Panc1 (cell line): ENCODE results near the gene CNTN1.
"Not testable (repeated sequence)": the region's sequence is repeated elsewhere in the genome, so short reads cannot be mapped to it uniquely, and the experiment has no call there.

Source experiments
- POLR2AphosphoS5 ChIP-seq: IDR thresholded peaks from 2 replicates; pipeline ENCODE4 v1.6.1; 2012; ENCODE audit warnings: mild to moderate bottlenecking, low read depth, low read length, moderate library complexity
- TCF7L2 ChIP-seq: IDR thresholded peaks from 2 replicates; pipeline ENCODE4 v1.6.1; 2011; ENCODE audit warnings: mild to moderate bottlenecking, low read depth, low read length, inconsistent platforms
- TF ChIP-seq, protein P1 (sequence below): fragments of 450-650 bp; IDR thresholded peaks from 2 replicates; pipeline ENCODE4 v1.5.1; 2017; ENCODE audit warnings: mild to moderate bottlenecking
- TF ChIP-seq, protein P2 (sequence below), 2 experiments: IDR thresholded peaks; 2 replicates each; pipeline ENCODE4 v1.6.1; 2011 to 2012; ENCODE audit warnings: low read depth in 2 of 2, control low read depth in 1 of 2, low read length in 1 of 2, mild to moderate bottlenecking in 1 of 2, moderate library complexity in 1 of 2; ENCODE audit not compliant: insufficient read depth in 1 of 2

DNA sequence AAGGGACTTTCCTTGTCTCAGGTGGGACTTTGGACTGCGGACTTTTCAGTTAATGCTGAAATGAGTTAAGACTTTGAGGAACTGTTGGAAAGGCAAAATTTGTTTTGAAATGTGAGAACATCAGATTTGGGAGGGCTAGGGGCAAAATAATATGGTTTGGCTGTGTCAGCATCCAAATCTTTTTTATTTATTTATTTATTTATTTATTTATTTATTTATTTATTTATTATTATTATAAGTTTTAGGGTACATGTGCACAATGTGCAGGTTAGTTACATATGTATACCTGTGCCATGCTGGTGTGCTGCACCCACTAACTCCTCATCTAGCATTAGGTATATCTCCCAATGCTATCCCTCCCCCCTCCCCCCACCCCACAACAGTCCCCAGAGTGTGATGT is 389.0 kb downstream of the CNTN1 start:
- TF ChIP-seq, protein P1, sequence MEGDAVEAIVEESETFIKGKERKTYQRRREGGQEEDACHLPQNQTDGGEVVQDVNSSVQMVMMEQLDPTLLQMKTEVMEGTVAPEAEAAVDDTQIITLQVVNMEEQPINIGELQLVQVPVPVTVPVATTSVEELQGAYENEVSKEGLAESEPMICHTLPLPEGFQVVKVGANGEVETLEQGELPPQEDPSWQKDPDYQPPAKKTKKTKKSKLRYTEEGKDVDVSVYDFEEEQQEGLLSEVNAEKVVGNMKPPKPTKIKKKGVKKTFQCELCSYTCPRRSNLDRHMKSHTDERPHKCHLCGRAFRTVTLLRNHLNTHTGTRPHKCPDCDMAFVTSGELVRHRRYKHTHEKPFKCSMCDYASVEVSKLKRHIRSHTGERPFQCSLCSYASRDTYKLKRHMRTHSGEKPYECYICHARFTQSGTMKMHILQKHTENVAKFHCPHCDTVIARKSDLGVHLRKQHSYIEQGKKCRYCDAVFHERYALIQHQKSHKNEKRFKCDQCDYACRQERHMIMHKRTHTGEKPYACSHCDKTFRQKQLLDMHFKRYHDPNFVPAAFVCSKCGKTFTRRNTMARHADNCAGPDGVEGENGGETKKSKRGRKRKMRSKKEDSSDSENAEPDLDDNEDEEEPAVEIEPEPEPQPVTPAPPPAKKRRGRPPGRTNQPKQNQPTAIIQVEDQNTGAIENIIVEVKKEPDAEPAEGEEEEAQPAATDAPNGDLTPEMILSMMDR, result not testable (repeated sequence)
- TF ChIP-seq POLR2AphosphoS5, TCF7L2: not testable (repeated sequence)
- TF ChIP-seq, protein P2, sequence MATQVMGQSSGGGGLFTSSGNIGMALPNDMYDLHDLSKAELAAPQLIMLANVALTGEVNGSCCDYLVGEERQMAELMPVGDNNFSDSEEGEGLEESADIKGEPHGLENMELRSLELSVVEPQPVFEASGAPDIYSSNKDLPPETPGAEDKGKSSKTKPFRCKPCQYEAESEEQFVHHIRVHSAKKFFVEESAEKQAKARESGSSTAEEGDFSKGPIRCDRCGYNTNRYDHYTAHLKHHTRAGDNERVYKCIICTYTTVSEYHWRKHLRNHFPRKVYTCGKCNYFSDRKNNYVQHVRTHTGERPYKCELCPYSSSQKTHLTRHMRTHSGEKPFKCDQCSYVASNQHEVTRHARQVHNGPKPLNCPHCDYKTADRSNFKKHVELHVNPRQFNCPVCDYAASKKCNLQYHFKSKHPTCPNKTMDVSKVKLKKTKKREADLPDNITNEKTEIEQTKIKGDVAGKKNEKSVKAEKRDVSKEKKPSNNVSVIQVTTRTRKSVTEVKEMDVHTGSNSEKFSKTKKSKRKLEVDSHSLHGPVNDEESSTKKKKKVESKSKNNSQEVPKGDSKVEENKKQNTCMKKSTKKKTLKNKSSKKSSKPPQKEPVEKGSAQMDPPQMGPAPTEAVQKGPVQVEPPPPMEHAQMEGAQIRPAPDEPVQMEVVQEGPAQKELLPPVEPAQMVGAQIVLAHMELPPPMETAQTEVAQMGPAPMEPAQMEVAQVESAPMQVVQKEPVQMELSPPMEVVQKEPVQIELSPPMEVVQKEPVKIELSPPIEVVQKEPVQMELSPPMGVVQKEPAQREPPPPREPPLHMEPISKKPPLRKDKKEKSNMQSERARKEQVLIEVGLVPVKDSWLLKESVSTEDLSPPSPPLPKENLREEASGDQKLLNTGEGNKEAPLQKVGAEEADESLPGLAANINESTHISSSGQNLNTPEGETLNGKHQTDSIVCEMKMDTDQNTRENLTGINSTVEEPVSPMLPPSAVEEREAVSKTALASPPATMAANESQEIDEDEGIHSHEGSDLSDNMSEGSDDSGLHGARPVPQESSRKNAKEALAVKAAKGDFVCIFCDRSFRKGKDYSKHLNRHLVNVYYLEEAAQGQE (IDR thresholded peaks at IDR 0.05; ENCODE audit: insufficient read depth in 1 of 2, low read depth in 2 of 2, low read length in 1 of 2), result not testable (repeated sequence)
